HG02678 (cell line): ENCODE results near the gene NDUFB3.
"Not testable (repeated sequence)": the region's sequence is repeated elsewhere in the genome, so short reads cannot be mapped to it uniquely, and the experiment has no call there.

Experiments used
- ATAC-seq: cut with Tn5 transposase; IDR thresholded peaks from one replicate; pipeline ENCODE4 v1.9.1; 2021; ENCODE audit warnings: mild to moderate bottlenecking, moderate library complexity; ENCODE audit not compliant: unreplicated experiment

The NDUFB3 gene

DNA sequence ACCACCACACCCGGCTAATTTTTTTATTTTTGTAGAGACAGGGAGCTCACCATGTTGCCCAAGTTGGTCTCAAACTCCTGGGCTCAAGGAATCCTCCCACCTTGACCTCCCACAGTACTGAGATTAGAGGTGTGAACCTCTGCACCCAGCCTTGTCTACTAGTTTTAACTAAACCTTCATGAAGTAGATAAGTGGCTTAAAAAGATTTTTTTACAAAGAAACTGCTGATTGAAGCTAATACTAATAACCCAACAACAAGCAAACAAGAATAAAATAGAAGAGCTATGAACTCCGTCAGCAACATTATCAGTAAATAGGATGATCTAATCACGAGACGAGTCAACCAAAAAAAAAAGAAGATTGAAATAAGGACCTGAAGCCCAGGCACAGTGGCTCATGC lies 18.8 kb downstream of the NDUFB3 start:
- no peak for ATAC-seq

DNA sequence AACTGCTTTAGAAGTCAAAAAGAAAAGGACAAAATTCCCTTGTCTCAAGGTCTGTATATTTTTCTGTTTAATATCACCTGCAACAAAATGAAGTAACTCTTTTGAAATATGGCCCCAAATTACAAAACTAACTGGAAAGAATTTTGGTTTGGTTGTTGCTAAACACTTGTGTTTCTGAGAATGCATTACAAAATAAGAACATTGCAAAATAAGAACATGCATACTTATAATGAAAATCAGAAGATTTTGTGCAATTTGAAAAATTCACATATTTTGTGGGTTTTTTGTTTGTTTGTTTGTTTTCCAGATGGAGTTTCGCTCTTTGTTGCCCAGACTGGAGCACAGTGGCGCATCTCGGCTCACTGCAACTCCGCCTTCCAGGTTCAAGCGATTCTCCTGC lies 21.8 kb downstream of the NDUFB3 start:
- ATAC-seq: no peak

DNA sequence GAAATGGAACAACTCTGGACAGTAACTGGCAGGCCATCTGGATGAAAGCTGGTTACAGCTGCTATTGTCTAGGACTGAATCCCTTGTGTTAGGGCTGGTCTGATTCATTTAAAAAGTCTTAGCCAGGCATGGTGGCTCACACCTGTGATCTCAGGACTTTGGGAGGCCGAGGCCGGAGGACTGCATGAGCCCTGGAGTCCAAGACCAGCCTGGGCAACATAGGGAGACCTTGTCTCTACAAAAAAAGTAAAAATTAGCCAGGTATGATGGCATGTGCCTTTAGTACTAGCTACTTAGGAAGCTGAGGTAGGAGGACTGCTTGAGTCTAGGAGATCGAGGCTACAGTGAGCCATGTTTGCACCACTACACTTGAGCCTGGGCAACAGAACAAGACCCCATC lies 28.7 kb downstream of the NDUFB3 start:
- ATAC-seq: no peak

DNA sequence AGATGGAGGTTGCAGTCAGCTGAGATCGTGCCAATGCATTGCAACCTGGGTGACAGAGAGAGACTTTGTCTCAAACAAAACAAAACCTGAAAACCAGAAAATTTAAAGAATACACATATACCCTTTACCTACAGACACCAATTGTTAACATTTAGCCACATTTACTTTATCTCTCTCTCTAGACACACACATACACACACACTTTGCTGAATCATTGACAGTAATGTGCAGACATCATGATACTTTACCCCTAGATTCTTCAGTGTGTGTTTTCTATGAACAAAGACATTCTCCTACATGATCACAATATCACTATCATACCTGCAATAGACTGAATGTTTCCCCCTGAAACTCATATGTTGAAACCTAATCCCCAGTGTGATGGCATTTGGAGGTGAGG lies 34.0 kb downstream of the NDUFB3 start:
- ATAC-seq: no peak

DNA sequence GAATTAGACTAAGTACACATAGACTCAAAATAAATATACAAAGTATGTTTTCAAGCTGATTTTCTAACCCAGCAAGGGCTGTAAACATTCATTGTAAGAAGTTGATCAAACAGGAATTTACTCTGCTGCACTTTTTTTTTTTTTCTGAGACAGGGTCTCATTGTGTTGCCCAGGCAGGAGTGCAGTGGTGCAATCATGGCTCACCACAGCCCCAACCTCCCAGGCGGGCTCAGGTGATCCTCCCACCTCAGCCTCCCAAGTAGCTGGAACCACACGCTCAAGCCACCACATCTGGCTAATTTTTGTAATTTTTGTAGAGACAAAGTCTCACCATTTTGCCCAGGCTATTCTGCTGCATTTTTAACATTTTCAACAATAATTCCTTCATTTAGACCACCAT lies 35.8 kb downstream of the NDUFB3 start:
- ATAC-seq: no peak

DNA sequence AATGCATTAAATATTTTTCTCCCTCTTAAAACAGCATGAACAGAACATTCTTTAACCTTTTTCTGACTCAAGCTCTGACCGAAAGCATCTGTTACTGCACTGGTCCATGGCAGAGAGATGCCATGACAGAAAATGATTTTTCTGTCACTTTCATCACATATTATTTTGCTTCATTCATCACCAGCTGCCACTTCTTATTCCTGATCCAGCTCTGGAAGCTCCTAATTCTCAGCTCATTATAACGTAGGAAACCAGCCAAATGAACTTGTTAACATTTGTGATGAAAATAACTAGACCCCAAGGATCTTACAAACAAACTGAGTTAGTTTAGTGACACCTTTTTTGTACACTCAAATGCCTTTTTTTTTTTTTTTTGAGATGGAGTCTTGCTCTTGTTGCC lies 36.5 kb downstream of the NDUFB3 start:
- ATAC-seq: no peak

DNA sequence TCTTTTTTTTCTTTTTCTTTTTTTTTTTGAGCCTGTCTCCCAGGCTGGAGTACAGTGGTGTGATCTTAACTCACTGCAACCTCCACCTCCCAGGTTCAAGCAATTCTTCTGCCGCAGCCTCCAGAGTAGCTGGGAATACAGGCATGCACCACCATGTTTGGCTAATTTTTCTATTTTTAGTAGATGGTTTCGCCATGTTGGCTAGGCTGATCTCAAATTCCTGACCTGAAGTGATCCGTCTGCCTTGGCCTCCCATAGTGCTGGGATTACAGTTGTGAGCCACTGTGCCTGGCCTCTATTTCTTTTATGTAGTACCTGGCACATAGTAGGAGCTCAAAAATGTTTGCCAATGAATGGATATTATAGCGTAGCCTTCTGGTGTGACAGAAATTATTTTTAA lies 37.4 kb downstream of the NDUFB3 start:
- no peak for ATAC-seq

DNA sequence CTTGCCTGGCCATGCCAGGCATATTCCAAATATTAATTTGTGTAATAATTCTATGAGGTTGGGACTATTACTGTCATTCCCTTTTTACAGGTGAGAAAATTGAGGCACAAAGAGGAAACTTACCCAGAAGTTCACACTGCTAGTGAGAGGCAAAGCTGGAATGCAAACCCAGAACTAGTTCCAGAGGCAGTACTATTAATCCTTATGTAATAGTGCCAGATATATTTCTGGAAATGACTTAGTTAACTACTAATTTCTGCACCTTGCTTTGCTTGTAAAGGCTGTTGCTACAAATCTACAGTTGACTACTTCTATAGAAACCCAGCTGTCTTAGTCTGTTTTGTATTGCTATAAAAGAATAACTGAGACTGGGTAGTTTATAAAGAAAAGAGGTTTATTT lies 38.8 kb downstream of the NDUFB3 start:
- no peak for ATAC-seq

DNA sequence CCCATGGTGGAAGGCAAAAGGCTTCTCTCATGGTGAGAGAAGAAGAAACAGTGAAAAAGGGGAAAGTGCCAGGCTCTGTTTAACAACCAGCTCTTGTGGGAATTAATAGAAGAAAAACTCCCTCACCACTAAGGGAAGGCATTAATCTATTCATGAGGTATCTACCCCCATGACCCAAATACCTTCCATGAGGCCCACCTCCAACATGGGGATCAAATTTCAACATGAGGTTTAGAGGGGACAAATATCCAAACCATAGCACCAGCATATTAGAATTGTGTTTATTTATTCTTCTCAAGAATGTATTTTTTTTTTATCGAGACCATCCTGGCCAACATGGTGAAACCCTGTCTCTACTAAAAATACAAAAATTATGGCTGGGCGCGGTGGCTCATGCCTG lies 39.3 kb downstream of the NDUFB3 start:
- no peak for ATAC-seq

DNA sequence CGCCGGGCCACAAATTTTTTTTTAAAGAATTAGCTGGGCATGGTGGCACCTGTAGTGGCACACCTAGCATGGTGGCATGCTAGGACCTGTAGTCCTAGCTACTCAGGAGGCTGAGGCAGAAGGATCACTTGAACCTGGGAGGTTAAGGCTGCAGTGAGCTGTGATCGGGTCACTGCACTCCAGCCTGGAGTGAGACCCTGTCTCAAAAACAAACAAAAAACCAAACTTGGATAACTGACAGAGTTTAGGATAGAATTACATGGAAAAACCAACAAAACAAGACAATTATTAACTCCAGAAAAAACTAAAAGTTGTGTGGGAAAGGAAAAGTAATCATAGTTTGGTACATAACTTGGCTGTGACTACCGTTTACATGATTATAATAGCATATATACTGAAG lies 42.5 kb downstream of the NDUFB3 start:
- no peak for ATAC-seq

DNA sequence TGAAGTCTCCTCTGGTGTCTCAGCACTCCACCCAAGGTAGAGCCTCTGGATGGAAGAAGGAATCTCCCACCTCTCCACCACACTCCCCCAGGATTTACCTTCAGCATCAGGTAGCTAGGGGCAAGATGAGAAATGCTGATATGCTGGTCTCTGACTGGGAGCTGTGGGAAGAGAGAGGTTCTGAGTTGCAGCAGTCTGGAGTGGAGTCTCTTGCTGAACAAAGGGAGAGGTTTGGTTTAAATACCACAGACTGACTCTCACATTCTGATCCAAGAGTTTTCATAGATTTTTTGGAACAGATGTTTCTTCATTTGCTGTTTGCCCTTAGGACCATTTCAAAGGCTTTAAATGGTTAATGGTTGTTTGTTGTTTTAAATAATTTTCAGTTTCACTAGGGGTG lies 43.0 kb downstream of the NDUFB3 start:
- ATAC-seq: no peak

DNA sequence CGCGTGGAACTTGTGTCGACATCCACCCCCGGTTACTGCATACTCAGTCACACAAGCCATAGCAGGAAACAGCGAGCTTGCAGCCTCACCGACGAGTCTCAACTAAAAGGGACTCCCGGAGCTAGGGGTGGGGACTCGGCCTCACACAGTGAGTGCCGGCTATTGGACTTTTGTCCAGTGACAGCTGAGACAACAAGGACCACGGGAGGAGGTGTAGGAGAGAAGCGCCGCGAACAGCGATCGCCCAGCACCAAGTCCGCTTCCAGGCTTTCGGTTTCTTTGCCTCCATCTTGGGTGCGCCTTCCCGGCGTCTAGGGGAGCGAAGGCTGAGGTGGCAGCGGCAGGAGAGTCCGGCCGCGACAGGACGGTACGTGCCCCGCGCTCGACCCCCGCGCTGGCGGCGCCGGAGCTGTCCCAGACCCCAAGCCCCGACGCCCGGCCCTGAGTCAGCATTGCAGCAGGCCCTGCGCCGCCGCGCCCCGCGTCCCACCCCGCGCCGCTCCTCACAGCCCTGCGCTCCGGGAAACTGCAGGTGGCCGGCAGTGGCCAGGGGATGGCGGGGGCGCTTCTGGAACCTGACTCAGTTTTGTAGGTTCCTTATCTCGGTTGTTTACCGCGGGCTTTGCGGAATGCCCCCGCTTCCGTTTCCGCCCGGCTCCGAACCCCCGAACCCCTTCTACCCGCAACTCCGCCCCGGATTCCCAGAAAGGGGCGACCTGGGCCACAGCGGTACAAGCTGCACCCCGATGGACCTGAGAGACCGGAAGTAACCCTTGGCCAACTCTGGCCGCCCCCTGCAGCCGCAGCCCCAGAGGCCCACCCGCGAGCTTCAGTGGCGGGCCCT lies 44.5 kb downstream of the NDUFB3 start, which contains the start of gene CFLAR:
Gene CFLAR (plus strand): TSS at position 50 of the 844 bp plus-strand sequence. CDS start 13,702 bp downstream, outside the sequence.
- peak; percentile 36 for ATAC-seq

DNA sequence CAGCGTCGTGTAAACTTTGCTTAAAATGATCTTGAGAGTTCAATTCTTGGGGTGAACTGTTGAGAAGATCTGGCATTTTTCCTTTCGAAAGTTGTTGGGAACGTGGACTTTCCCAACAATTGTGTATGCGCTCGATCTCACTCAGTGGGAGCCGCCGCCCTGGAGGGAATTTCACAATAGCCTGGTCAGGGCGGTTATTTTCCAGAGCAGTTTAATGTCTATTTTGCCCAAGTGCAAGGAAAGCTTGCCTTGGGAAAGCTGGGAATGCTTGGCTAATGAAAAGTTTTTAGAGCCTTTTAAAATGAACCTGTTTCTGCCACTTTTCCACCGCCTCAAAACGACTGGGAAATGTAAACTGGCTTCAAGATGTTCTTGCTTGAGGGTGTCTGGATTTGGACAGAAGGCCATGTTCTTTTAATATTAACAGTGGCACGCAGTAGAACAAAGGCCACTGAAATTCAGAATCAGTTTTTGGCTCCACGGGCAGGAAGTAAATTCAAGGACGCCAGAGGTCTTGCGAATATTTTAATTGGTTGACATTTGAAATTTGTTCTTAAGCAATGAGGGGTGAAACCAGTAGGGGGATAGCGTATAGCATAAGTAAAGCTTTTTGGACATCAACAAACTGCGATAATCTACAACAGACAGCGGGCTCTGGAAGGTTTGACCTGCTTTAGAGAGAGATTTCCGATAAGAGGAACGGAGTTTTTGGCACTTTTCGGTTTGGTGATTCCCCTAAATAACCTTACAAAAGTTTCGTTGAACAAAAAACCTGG lies 45.3 kb downstream of the NDUFB3 start:
- ATAC-seq: peak; percentile 12

DNA sequence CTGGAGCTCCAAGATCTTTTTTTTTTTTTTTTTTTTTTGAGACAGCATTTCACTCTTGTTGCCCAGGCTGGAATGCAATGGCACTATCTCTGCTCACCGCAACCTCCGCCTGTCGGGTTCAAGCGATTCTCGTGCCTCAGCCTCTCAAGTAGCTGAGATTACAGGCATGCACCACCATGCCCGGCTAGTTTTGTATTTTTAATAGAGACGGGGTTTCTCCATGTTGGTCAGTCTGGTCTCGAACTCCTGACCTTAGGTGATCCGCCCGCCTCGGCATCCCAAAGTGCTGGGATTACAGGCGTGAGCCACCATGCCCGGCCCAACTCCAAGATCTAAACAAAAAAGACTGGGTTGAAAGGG lies 45.9 kb downstream of the NDUFB3 start:
- ATAC-seq: not testable (repeated sequence)

DNA sequence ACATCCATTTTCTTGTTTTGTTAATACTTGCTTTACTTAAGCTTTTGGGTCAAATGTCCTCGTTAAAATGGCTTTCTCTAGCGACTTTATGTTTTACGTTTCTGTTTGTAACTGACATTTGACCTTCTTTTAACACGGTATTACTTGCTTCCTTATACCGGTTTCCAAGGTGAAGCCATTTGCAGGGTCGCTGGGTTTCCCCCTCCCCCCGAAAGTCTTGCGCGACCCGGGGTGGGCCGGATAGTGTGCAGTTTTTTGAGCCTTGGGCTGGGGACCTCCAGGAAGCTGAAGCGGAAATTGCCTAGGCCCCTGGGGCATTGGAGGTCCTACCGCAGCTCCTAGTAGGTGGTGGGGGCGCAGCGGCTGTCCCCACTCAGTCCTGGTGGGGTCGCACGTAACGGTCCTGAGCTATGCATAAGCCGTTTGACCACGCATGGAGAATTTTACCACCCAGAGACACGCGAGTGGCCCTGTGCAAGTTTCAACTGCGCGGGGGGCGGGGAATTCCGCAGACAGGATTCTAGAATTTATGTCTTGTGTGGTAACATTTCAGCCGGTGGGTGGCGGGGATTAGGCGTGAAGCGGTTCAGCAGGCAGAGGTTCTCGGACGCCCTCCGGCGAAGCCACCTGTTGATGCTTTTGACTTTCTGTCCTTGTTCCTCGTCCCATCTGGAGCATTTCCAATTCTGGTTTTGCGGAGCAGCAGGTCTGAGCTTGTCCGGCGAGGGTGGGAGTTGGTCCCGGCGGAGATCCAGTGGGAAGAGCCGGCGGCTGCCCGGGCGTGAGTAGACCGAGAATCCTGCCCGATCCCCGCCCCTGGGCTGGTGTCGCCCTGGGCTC lies 46.5 kb downstream of the NDUFB3 start:
- ATAC-seq: peak; percentile 54

DNA sequence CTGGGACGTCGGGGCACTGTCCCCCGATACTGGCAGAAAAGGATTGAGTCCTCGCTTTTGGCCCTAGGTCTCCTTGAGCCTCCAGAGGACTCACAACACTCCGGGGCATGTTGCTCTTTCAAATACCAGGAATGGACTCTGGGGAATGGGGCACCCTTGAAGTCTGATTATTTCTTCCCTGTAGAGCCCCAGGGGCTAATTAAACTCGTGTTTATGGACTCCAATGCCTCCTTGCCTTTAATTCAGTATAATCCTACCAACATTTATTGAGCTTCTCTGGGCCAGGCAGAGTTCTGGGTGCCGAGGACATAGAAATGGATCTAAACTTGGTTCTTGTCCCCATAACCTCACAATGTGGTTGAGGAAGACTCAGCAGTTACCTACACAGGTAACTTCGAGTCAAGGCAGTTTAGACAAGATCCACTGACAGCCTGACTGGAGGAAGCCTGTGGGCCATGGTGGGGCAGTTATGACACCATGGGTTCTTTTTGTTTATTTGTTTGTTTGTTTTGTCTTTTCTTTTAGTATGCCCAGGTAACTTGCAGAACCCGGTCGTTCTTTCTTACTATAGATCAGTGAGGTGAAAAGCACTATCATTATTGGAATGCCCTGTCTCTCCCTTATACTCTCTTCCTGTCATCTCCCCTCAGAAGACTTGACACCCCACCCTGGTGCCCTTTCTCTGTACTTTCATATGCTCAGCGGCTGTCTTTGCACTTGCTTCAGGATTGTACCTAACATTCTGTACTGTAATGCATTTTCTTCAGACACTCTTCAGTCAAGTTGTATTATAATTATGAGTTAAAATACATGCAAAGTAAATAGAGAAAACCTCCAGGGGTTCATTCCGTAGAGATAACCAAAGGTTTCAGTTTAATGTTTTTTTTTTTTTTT lies 47.4 kb downstream of the NDUFB3 start:
- no peak for ATAC-seq

DNA sequence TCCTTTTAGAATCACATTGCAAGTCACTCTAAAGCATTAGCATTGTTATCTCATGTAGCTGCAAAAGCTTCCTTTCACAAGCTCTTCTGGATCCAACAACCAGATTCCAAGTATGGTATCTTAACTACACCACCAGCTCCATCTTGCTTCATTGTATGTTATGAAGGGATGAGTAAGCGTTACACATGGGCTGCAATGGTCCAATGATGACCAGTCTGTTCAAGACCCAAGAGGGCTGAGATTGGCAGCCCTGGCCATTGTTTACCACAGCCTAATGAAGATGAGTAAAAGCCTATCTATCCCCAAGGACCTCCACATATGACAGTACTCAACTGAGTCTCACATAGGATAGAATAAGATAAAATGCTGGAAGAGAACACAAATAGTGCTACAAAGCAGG lies 50.5 kb downstream of the NDUFB3 start:
- ATAC-seq: no peak

DNA sequence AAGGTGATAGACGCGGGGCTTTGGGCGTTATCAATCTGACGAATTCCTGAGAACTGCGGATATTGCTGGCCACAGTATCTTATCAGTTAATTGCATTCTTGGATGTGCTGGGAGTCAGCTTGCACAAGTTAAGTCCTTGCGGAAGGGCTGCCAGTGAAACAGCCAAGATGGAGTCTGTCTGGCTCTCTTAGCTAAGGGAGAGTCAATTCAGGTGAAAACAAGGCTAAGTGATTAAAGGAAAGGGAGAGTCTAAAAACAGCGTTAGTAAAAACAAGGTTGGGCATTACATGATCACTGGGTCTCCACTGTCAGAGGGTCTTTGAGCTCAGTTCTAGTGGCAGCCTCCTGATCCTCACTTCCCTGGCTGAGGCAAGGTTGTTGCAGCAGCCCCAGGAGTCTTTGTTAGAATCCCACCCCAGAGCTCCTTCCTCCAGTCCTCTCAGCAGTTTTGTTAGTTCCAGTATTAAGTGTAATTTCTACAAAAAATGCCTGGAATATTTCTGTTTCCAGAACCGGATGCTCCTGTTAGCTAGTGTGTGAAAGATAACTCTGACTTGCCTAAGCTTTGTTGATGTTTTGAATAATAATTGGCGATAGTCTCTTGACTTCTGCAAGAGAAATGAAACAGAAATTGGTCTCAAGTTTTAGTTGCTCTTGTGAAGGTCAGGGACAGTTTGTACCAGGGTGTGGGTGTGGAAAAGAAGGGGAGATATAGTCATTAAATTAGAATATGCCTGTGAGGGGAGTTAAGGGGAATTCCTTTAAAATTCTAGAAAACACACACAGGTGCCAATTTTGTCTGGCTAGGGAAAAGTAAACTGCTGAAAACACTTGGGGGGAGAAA lies 54.7 kb downstream of the NDUFB3 start:
- no peak for ATAC-seq

DNA sequence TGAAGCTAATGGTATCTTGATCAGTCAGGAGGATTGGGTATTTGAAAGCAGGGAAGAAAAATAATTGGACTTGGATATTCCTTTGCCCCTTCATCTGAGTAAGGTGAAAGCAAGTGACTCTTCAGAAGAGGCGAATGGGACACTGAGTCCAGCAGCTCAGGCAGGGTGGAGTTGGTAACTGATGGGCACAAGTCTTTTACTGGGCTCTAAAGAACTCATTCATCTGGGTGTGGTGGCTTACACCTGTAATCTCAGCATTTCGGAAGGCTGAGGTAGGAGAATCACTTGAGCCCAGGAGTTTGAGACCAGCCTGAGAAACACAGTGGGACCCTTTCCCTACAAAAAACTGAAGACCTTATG lies 55.3 kb downstream of the NDUFB3 start:
- ATAC-seq: no peak

DNA sequence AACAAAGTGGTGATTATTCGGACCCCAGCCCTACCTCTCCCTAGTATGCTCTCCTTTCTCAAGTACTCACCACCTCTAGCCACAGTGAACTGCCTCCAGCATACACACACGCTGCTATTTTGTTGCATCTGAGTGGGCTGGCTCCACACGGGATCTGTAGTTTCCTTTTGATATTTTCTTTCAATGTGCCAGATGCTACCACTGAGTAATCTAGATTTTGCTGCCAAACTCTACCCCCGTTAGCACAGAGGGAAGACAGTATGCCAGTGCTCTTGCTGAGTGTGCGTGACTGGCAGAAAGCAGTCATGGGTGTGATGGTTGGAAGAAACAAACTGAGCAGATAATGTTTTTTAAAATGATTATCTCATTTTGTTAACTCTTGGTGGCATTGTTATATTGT lies 55.8 kb downstream of the NDUFB3 start:
- ATAC-seq: no peak
